GM18858 (cell line): ENCODE results near the gene E2F7.
"Not testable (repeated sequence)": the region's sequence is repeated elsewhere in the genome, so short reads cannot be mapped to it uniquely, and the experiment has no call there.

Experiments
- ATAC-seq: cut with Tn5 transposase; IDR thresholded peaks from one replicate; pipeline ENCODE4 v1.9.1; 2021; ENCODE audit not compliant: unreplicated experiment

Gene E2F7

GRCh38 chr12:77065361-77066204 is at the start of gene E2F7:
Gene E2F7, minus strand, starts transcription at chr12:77065569. Its CDS starts 934 bp downstream, at chr12:77064635.
- ATAC-seq: peak; percentile 69

DNA sequence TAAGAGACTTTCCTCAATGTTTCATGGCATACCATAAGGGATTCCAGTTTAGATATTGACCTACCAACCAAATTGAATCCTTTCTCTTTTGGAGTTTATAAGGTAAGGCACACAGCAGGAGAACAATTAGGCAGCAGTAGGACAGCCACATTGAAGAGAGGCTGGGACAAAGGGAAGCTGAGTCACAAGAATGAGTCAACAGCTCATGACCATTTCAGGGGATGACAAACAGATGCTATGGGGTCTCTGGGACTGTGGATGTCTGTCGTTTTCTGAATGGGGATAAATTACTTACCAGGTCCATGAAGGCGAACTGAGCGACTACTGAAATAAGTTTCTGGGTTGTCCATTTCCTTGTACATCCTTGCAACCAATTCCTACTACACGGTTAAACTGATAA is 48.6 kb upstream of the E2F7 start:
- no peak for ATAC-seq

- ATAC-seq: no peak
Measured at GRCh38 chr12:77108707-77109106, 43.3 kb upstream of the E2F7 start.

DNA sequence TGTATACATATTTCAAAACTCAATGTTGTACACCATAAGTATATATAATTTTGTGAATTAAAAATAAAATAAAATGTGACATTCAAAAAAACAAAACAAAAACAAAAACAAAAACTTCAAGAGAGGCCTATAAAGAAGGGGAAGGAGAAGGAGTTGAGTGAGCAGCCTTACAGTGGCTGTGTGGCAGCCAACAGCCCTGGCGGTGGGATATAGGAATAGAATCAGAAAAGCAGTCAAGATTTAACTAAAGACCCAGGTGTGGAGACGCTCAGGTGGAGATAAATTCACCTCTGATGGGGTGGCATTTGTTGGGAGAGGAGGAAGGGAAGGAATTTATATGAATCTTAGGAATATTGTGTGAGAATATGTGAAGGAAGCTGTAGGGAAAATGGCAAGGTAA is 41.8 kb upstream of the E2F7 start:
- ATAC-seq: no peak

DNA sequence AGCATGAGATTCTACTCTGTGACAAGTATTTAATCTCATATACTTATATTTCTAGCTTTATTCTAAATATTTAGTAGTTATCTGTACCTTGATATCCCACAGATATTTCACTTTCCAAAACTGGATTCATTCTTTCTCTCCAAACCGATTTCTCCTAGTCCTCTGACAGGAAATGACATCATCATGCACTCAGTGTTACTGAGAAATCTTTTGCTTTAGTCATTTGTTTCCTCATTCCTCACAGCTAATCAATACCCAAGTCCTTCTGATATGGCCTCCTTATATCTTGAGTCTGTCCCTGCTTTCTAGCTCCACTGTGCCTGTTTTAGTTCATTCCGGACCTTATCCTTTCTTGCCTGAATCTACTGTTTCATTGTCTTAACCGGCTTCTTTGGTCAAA is 39.4 kb upstream of the E2F7 start:
- ATAC-seq: no peak

- ATAC-seq: no peak
Measured at GRCh38 chr12:77104286-77104685, 38.9 kb upstream of the E2F7 start.

- ATAC-seq: no peak
Measured at GRCh38 chr12:77102691-77103090, 37.3 kb upstream of the E2F7 start.

GRCh38 chr12:77102123-77102522 is 36.8 kb upstream of the E2F7 start:
- ATAC-seq: no peak

DNA sequence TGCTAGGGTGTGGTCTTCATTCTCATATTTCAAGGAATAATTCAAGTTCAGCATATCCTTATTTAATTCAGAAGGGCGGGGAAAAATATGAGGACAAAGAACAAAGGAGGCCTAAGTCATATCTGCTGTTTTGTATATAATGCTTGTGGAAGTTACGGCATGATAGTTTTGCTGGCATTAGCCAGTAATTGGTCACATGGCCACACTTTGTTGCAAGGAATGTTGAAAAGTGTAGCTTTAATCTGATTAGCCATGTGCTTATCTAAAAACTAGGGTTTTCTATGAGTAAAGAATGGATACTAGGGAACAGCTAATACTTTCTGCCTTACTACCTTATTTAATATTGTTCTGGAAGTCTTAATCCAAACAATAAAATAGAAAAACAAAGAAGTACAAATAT is 34.4 kb upstream of the E2F7 start:
- no peak for ATAC-seq

DNA sequence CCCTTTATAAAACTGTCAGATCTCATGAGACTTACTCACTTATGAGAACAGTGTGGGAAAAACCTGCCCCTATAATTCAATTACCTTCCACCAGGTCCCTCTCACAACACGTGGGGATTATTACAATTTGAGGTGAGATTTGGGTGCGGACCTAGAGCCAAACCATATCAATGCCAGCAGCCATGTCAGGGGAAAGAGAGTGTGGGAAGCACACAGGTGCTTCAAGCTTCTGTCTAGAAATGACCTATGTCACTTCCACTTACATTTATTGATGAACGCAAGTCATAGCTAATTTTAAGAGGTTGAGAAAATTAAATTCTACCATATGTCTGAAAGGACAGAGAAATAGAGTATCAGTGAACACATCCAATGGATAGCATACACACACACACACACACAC is 32.5 kb upstream of the E2F7 start:
- no peak for ATAC-seq

GRCh38 chr12:77092227-77092626 is 26.9 kb upstream of the E2F7 start:
- not testable (repeated sequence) for ATAC-seq

DNA sequence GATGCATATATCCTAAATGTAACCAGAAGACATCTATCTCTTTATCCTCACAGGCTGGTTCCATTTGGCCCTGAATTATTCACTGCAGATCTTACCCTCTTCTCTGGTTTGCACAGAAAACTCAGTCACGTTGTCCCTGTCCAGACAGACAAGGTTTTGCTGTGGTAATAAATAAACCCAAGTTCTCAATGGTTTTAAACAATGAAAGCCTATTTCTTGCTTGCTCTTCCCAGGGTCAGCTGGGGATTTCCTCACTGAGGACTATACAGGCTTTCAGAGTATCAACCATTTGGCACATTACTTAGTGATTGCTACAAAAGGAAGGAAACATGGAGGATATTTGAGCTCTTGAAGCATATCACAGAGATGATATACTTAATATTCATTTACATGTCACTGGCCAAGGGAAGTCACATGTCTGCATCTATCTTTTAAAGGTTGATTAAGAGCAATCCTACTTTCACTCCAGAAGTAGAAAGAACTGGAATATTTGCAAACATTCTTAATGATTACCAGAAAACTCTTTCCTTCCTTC is 24.4 kb upstream of the E2F7 start:
- no peak for ATAC-seq

DNA sequence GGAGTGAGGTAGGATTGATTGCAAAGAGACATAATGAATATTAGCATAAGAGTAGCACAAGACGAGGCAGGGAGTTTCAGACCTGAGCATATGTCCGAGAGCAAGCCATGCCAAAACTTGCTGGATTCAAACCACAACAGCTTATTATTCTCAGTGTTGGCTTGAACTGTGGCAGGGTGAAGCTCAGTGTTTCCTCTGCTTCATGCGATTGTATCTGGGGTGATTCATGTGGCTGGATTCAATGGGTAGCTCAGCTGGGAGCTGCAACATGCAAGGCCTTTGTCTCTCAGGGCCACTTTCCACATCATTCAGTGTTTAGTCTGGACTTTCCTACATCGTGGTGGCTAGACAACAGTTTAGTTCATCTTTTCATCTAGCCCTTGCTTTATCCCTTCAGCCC is 22.1 kb upstream of the E2F7 start:
- ATAC-seq: no peak

DNA sequence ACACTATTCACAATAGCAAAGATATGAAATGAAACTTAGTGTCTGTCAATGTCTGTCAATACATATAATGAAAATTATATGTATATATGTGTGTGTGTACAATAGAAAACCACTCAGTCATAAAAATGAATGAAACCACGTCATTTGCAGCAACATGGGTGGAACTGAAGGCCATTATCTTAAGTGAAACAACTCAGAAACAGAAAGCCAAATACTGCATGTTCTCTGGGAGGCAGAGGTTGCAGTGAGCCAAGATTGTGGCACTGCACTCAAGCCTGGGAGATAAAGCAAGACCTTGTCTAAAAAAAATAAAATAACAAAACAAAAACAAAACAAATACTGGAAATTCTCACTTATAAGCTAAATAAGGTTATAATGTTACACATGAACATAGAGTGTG is 16.7 kb upstream of the E2F7 start:
- ATAC-seq: no peak

- no peak for ATAC-seq
Measured at GRCh38 chr12:77079631-77080030, 14.3 kb upstream of the E2F7 start.

DNA sequence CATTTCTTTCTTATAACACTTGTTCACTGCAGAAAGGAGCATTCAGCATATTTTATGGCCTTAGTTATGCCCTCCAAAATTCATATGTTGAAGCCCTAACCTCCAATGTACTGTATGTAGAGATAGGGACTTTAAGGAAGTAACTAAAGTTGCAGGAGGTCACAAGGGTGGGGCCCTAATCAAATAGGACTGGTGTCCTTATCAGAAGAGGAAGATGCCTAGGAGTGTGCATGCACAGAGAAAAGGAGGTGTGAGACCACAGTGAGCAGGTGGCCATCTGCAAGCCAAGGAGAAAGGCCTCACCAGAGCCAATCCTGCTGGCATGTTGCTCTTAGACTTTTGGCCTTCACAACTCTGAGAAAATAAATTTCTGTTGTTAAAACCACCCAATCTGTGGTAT is 12.9 kb upstream of the E2F7 start:
- ATAC-seq: no peak

GRCh38 chr12:77076886-77077285 is 11.5 kb upstream of the E2F7 start:
- no peak for ATAC-seq

GRCh38 chr12:77073894-77074293 is 8.5 kb upstream of the E2F7 start:
- ATAC-seq: not testable (repeated sequence)

- ATAC-seq: no peak
Measured at GRCh38 chr12:77072833-77073495, 7.6 kb upstream of the E2F7 start.

- no peak for ATAC-seq
Measured at GRCh38 chr12:77070800-77071449, 5.6 kb upstream of the E2F7 start.

GRCh38 chr12:77070382-77070781 is 5.0 kb upstream of the E2F7 start:
- ATAC-seq: peak; percentile 54

- peak; percentile 0 for ATAC-seq
Measured at GRCh38 chr12:77064896-77065360, 441 bp downstream of the E2F7 start.
